Stimulated activated naive CD8-positive, alpha-beta T cell treated with anti-CD3 and anti-CD28 coated beads, Interleukin-15, Interleukin-2, amounts not matched to agents 100 U/mL and 50 U/mL, for 24 hours (primary cell): ENCODE results near the gene CFAP61.
"Not testable (repeated sequence)": the region's sequence is repeated elsewhere in the genome, so short reads cannot be mapped to it uniquely, and the experiment has no call there.

Experiments
- ATAC-seq: fragments of 150-1000 bp; cut with Tn5 transposase; one replicate; pipeline ENCODE4 v1.10.0; 2021
- DNase-seq: peaks from one replicate; pipeline ENCODE4 v3.0.0; 2021

CFAP61 gene

GRCh38 chr20:20089939-20090338 lies 37.6 kb downstream of the CFAP61 start:
- ATAC-seq, result no peak
- no peak for DNase-seq

- no peak for ATAC-seq
- DNase-seq, result no peak
These were observed 40.5 kb downstream of the CFAP61 start for GRCh38 chr20:20092827-20093226.

GRCh38 chr20:20094410-20094809 lies 42.1 kb downstream of the CFAP61 start:
- no peak for ATAC-seq
- DNase-seq, result no peak

GRCh38 chr20:20095114-20095872 lies 43.0 kb downstream of the CFAP61 start:
- ATAC-seq, result no peak
- DNase-seq, result no peak

- no peak for ATAC-seq
- no peak for DNase-seq
These were observed 44.1 kb downstream of the CFAP61 start for GRCh38 chr20:20096421-20096820.

- DNase-seq (no peak), ATAC-seq (no peak)
These were observed 48.5 kb downstream of the CFAP61 start for GRCh38 chr20:20100881-20101280.

- DNase-seq (no peak), ATAC-seq (no peak)
These were observed 49.8 kb downstream of the CFAP61 start for GRCh38 chr20:20102163-20102562.

GRCh38 chr20:20102716-20103258 lies 50.5 kb downstream of the CFAP61 start:
- DNase-seq (no peak), ATAC-seq (no peak)

- ATAC-seq (no peak), DNase-seq (no peak)
These were observed 51.2 kb downstream of the CFAP61 start for GRCh38 chr20:20103486-20103885.

- not testable (repeated sequence) for DNase-seq, ATAC-seq
These were observed 70.9 kb downstream of the CFAP61 start for GRCh38 chr20:20123187-20123586.

GRCh38 chr20:20130399-20130798 lies 78.1 kb downstream of the CFAP61 start:
- ATAC-seq (no peak), DNase-seq (no peak)

GRCh38 chr20:20134941-20135575 lies 82.7 kb downstream of the CFAP61 start:
- DNase-seq (no peak), ATAC-seq (no peak)

GRCh38 chr20:20136313-20136712 lies 84.0 kb downstream of the CFAP61 start:
- no peak for ATAC-seq
- no peak for DNase-seq

- ATAC-seq (no peak), DNase-seq (no peak)
These were observed 85.5 kb downstream of the CFAP61 start for GRCh38 chr20:20137851-20138250.

- ATAC-seq (no peak), DNase-seq (no peak)
These were observed 86.2 kb downstream of the CFAP61 start for GRCh38 chr20:20138301-20139064.

GRCh38 chr20:20139403-20139802 lies 87.1 kb downstream of the CFAP61 start:
- no peak for DNase-seq
- ATAC-seq, result no peak

GRCh38 chr20:20143165-20143564 lies 90.8 kb downstream of the CFAP61 start:
- DNase-seq, result no peak
- ATAC-seq, result no peak

GRCh38 chr20:20143646-20144045 lies 91.3 kb downstream of the CFAP61 start:
- no peak for ATAC-seq
- DNase-seq, result no peak

- ATAC-seq (no peak), DNase-seq (no peak)
These were observed 96.4 kb downstream of the CFAP61 start for GRCh38 chr20:20148779-20149178.

GRCh38 chr20:20150241-20150640 lies 97.9 kb downstream of the CFAP61 start:
- no peak for DNase-seq
- ATAC-seq, result no peak

GRCh38 chr20:20160520-20160919 lies 108.2 kb downstream of the CFAP61 start:
- ATAC-seq (no peak), DNase-seq (no peak)

GRCh38 chr20:20161611-20162010 lies 109.3 kb downstream of the CFAP61 start:
- ATAC-seq, result no peak

GRCh38 chr20:20167698-20168097 lies 115.4 kb downstream of the CFAP61 start:
- DNase-seq (no peak), ATAC-seq (no peak)

More at GRCh38 chr20:20161611-20162010, 109.3 kb downstream of the CFAP61 start:
- no peak for DNase-seq
